ENCODE measurements around the gene ADAMTSL5. TPM values are rescaled to one million over a fixed set of nuclear protein-coding genes. Genes with fewer than 3 reads are reported as not detected.

ADAMTSL5 gene
- total and polyA plus RNA-seq, 2 of the 8 experiments (the other 6 are each of a cell fraction or from before 2014, with no cell fraction given): 0.82 to 0.99 TPM

GRCh38 chr19:1503089-1503924, 9.5 kb downstream of the ADAMTSL5 start (continued):
- TF ChIP-seq CHD7 (IDR thresholded peaks at IDR 0.05; ENCODE audit: insufficient replicate concordance, low read length) (no peak), CBX8 (IDR thresholded peaks at IDR 0.05; ENCODE audit: borderline replicate concordance, low read depth, low read length) (no peak), SIN3A (conservative IDR thresholded peaks at IDR 0.05 in 1 of 2, IDR thresholded peaks at IDR 0.05 in 1 of 2; ENCODE audit: low read depth in 1 of 2, low read length in 2 of 2) (0 out of 4 replicates have a peak, but pooled peaks of 1 of the 2 experiments have one; percentile 27), SP1 (IDR thresholded peaks at IDR 0.05; ENCODE audit: low read depth, low read length) (0 out of 2 replicates have a peak, but pooled peaks have one; percentile 5), RAD21 (IDR thresholded peaks at IDR 0.05 in 1 of 2, conservative IDR thresholded peaks at IDR 0.05 in 1 of 2; ENCODE audit: low read depth in 2 of 2, low read length in 2 of 2) (peak; percentile 28 to 48), CREB1 (IDR thresholded peaks at IDR 0.05) (peak; percentile 82), HDAC2 (IDR thresholded peaks at IDR 0.05; ENCODE audit: borderline replicate concordance in 1 of 2, low read depth in 2 of 2, low read length in 2 of 2) (peak in 1 of 2 experiments; percentile 97; a peak in 2 of 4 replicates), ASH2L (IDR thresholded peaks at IDR 0.05; ENCODE audit: low read length) (peak; percentile 30)
